HG03571 (cell line): ENCODE data around the gene GPR146.
"Not testable (repeated sequence)": the region's sequence is repeated elsewhere in the genome, so short reads cannot be mapped to it uniquely, and the experiment has no call there.

Experiments
- ATAC-seq: cut with Tn5 transposase; IDR thresholded peaks from one replicate; pipeline ENCODE4 v1.9.1; 2021; ENCODE audit not compliant: unreplicated experiment

GPR146 gene

DNA sequence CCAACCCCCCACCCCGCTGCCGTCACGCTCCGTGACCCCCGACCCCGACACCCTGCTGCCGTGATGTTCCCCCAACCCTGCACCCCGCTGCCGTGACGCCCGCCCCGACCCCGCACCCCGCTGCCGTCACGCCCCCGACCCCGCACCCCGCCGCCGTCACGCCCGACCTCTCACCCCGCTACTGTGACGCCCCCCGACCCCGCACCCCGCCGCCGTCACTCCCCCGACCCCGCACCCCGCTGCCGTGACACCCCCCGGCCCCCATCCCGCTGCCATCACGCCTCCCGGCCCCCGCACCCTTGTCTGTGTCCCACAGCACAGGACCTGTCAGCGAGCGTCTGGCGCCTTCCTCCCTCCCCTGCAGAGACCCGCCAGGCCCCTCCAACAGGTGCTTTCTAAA lies 29.7 kb downstream of the GPR146 start:
- ATAC-seq = not testable (repeated sequence)

GRCh38 chr7:1074593-1075431 lies 30.5 kb downstream of the GPR146 start:
- ATAC-seq = no peak

GRCh38 chr7:1076184-1077072 lies 32.1 kb downstream of the GPR146 start:
- ATAC-seq = no peak

- ATAC-seq = no peak
Measured at GRCh38 chr7:1078519-1078918, 34.2 kb downstream of the GPR146 start.

DNA sequence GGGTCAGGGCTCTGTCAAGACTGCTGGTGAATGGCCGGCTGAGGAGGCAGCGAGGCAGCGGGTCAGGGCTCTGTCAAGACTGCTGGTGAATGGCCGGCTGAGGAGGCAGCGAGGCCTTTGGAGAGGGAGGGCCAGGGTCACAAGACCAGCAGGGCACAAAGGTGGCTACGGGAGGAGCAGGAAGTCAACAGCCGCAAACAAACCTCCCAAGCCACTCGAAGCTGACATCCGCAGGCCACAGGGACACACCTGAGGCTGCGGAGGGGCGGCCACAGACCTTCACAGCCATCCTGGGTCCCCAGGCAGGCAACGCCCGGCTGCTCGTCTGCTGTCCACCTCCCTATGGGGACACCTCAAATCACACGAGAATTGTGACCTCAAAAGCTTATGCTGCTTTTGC lies 34.6 kb downstream of the GPR146 start:
- no peak for ATAC-seq

DNA sequence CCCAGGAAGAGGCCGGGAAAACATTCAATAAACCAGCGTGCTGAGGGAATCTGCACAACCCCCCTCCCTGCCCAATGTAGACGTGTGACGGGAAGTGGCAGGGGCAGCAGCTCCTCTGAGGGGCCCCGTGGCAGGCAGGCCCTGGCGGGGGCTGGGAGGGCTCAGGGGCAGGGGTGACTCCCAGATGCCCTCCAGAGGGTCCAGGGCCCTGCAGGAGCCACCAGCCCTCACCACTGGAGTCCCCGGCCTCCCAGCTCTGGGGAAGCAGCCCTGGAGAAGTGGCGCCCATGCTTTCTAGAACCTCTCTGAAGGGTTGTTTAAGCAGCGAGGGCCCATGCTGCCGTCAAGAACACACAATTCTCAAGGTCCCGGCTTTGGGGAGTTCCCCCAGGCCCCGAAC lies 35.2 kb downstream of the GPR146 start:
- ATAC-seq = no peak

GRCh38 chr7:1080252-1080920 lies 36.0 kb downstream of the GPR146 start:
- no peak for ATAC-seq

DNA sequence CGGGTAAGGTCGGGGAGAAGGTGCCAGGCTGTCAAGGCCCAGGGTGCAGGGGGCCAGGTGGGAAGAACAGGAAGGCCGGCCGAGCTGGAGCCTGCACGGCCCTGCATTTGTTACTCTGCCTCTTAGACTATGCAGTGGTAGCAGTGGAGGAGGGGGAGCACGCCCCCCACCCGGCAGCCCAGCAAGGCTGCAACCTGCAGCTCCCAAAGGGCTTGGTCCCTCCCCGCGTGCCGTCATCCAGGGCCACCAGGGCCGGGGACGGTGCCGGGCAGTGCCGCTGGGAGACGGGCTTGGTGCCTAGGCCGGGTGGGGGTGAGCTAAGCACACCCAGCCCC lies 36.5 kb downstream of the GPR146 start:
- ATAC-seq = no peak

DNA sequence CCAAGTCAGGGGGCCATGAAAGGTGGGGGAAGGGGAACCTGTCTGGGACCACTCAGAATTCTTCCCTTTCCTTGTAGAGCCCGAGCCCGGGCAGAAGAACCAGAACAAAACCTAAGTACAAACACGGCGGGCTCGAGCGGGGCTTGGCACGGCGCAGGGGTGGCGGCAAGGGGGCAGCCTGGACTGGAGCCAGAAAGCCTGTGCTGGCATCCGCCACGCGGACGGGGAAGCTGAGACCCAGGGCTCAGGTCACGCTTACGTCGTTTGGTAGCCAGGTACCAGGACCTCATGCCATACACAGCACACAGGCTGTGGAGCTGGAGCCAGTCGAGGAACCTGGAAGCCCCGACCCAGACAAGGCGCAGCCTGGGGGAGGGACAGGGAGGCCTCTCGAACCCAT lies 37.0 kb downstream of the GPR146 start:
- ATAC-seq = no peak

GRCh38 chr7:1081931-1082401 lies 37.6 kb downstream of the GPR146 start:
- no peak for ATAC-seq

- no peak for ATAC-seq
Measured at GRCh38 chr7:1083729-1084657, 39.6 kb downstream of the GPR146 start.

GRCh38 chr7:1085266-1085665 lies 40.9 kb downstream of the GPR146 start:
- ATAC-seq = no peak

- no peak for ATAC-seq
Measured at GRCh38 chr7:1085910-1086421, 41.6 kb downstream of the GPR146 start.

DNA sequence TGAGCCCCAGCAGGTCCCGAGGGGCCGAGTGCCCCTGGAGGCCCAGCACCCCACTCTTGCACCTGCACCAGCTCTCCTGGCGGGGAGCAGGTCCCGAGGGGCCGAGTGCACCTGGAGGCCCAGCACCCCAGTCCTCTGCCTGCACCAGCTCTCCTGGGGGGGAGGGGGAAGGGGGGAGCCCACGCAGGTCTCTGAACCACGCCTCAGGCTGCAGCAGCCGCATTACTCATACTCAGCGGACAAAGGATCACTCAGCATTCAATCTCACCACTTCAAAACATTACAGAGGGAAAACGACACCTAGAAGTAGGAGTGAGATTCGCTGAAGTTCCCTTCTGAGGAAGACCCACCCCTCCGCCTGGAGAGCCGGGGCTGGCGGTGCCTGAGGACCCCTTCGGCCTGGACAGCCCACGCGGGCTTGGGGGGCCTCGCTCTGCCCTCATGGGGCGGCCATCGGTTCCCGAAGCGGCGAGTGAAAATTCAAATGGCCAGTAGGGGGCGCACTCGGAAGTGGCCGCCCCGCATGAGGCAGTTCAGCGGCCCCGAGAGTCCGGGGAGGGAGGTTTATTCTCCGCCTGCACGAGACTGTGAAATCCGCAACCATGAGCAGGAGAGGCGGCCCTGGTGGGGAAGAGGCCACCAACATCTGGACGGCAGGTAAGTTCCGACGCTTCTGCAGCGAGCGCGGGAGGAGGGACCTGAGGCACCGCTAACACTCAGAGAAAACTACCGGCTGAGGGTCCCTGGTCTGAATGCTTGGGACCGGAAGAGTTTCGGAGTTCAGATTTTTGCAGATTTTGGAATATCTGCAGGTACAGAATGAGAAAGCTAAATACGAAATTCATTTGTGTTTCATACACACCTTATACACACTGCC lies 42.5 kb downstream of the GPR146 start:
- peak; percentile 73 for ATAC-seq

- no peak for ATAC-seq
Measured at GRCh38 chr7:1087465-1087814, 43.1 kb downstream of the GPR146 start.

GRCh38 chr7:1087952-1088920 lies 43.9 kb downstream of the GPR146 start, which contains the start of gene GPER1:
Gene GPER1 (plus strand): TSS chr7:1088113. CDS start chr7:1091729, 3,616 bp downstream.
- no peak for ATAC-seq

GRCh38 chr7:1090236-1090635 lies 45.9 kb downstream of the GPR146 start:
- no peak for ATAC-seq
